H9 (cell line): ENCODE data around the gene ZFP92. TPM values are rescaled to one million over a fixed set of nuclear protein-coding genes. Genes with fewer than 3 reads are reported as not detected.

Experiments
- DNase-seq: peaks from one replicate; pipeline ENCODE4 v3.0.0-alpha.2; 2017
- H2AFZ ChIP-seq: one replicate; pipeline ENCODE4 v1.6.1; 2013; ENCODE audit warnings: mild to moderate bottlenecking, low read length, control low read depth, moderate library complexity
- H2AK5ac ChIP-seq: 2 replicates; pipeline ENCODE4 v1.6.1; 2013; ENCODE audit warnings: low read length, control low read depth, mixed read lengths; ENCODE audit not compliant: insufficient read length
- H2BK120ac ChIP-seq: one replicate; pipeline ENCODE4 v1.6.1; 2013; ENCODE audit warnings: low read depth, mild to moderate bottlenecking, low read length, control low read depth, inconsistent platforms; ENCODE audit not compliant: poor library complexity, severe bottlenecking
- H2BK12ac ChIP-seq: 2 replicates; pipeline ENCODE4 v1.6.1; 2013; ENCODE audit warnings: low read length, control low read depth, mixed read lengths, low read depth; ENCODE audit not compliant: insufficient read length
- H2BK15ac ChIP-seq: 2 replicates; pipeline ENCODE4 v1.6.1; 2013; ENCODE audit warnings: low read depth, low read length, control low read depth
- H2BK20ac ChIP-seq: one replicate; pipeline ENCODE4 v1.6.1; 2013; ENCODE audit warnings: low read depth, mild to moderate bottlenecking, low read length, control low read depth, inconsistent platforms; ENCODE audit not compliant: poor library complexity, severe bottlenecking
- H2BK5ac ChIP-seq: 2 replicates; pipeline ENCODE4 v1.6.1; 2013; ENCODE audit warnings: low read length, control low read depth, mixed read lengths; ENCODE audit not compliant: insufficient read length
- H3K14ac ChIP-seq: 2 replicates; pipeline ENCODE4 v1.6.1; 2013; ENCODE audit warnings: low read length, control low read depth; ENCODE audit not compliant: insufficient read depth
- H3K18ac ChIP-seq: 2 replicates; pipeline ENCODE4 v1.6.1; 2013; ENCODE audit warnings: low read depth, mild to moderate bottlenecking, mixed read lengths, low read length, control low read depth; ENCODE audit not compliant: insufficient read length
- H3K23ac ChIP-seq: 2 replicates; pipeline ENCODE4 v1.6.1; 2013; ENCODE audit warnings: low read length, control low read depth, mixed read lengths, low read depth; ENCODE audit not compliant: insufficient read length
- H3K23me2 ChIP-seq: 2 replicates; pipeline ENCODE4 v1.6.1; 2013; ENCODE audit warnings: low read depth, mild to moderate bottlenecking, mixed read lengths, low read length, control low read depth; ENCODE audit not compliant: insufficient read length, poor library complexity, severe bottlenecking
- H3K27ac ChIP-seq: 2 replicates; pipeline ENCODE4 v1.5.1; 2013; ENCODE audit warnings: low read length, control low read depth, mixed read lengths, low read depth; ENCODE audit not compliant: insufficient read length
- H3K27me3 ChIP-seq: 2 replicates; pipeline ENCODE4 v1.6.1; 2013; ENCODE audit warnings: low read length, control low read depth, inconsistent platforms; ENCODE audit not compliant: insufficient read depth
- H3K4ac ChIP-seq: 2 replicates; pipeline ENCODE4 v1.6.1; 2013; ENCODE audit warnings: low read depth, mild to moderate bottlenecking, control low read depth, inconsistent platforms, low read length, moderate library complexity
- H3K4me1 ChIP-seq: 2 replicates; pipeline ENCODE4 v1.6.1; 2013; ENCODE audit warnings: low read length, control low read depth, inconsistent platforms; ENCODE audit not compliant: insufficient read depth
- H3K4me2 ChIP-seq: 2 replicates; pipeline ENCODE4 v1.6.1; 2013; ENCODE audit warnings: low read length, control low read depth, mixed read lengths; ENCODE audit not compliant: insufficient read length, insufficient read depth
- H3K56ac ChIP-seq: 2 replicates; pipeline ENCODE4 v1.6.1; 2013; ENCODE audit warnings: low read depth, mild to moderate bottlenecking, mixed read lengths, low read length, control low read depth; ENCODE audit not compliant: insufficient read length
- H3K79me1 ChIP-seq: 2 replicates; pipeline ENCODE4 v1.6.1; 2013; ENCODE audit warnings: low read depth, mild to moderate bottlenecking, moderate library complexity, low read length, control low read depth, inconsistent platforms; ENCODE audit not compliant: insufficient read depth, poor library complexity, severe bottlenecking
- H3K79me2 ChIP-seq: 2 replicates; pipeline ENCODE4 v1.6.1; 2013; ENCODE audit warnings: low read length, control low read depth, inconsistent platforms; ENCODE audit not compliant: insufficient read depth
- H3K9ac ChIP-seq: 2 replicates; pipeline ENCODE4 v1.6.1; 2013; ENCODE audit warnings: low read length, control low read depth, mixed read lengths; ENCODE audit not compliant: insufficient read length; ENCODE audit errors: extremely low read depth
- H3K9me3 ChIP-seq: one replicate; pipeline ENCODE4 v1.6.1; 2013; ENCODE audit warnings: low read depth, low read length, inconsistent platforms; ENCODE audit not compliant: control insufficient read depth
- H3T11ph ChIP-seq: one replicate; pipeline ENCODE4 v1.6.1; 2013; ENCODE audit warnings: mild to moderate bottlenecking, low read length, control low read depth, inconsistent platforms
- H4K20me1 ChIP-seq: one replicate; pipeline ENCODE4 v1.6.1; 2013; ENCODE audit not compliant: control insufficient read depth, insufficient read length, insufficient read depth
- H4K5ac ChIP-seq: 2 replicates; pipeline ENCODE4 v1.6.1; 2013; ENCODE audit warnings: low read depth, mild to moderate bottlenecking, mixed read lengths, low read length, control low read depth; ENCODE audit not compliant: insufficient read length
- H4K8ac ChIP-seq: replicated peaks from 2 replicates; pipeline ENCODE4 v1.6.1; 2013; ENCODE audit warnings: low read length, control low read depth, mixed read lengths, low read depth; ENCODE audit not compliant: insufficient read length
- H4K91ac ChIP-seq: 2 replicates; pipeline ENCODE4 v1.6.1; 2013; ENCODE audit warnings: low read depth, mild to moderate bottlenecking, moderate library complexity, mixed read lengths, low read length, control low read depth; ENCODE audit not compliant: insufficient read length
- H3K27ac Mint-ChIP-seq, 3 experiments: 2 replicates in 2 of 3; 3 replicates in 1 of 3; pipeline ENCODE4 v1.8.0; 2020 to 2021; ENCODE audit warnings: mixed read lengths in 3 of 3, mild to moderate bottlenecking in 1 of 3, moderate library complexity in 1 of 3
- H3K27me3 Mint-ChIP-seq: 2 replicates; pipeline ENCODE4 v1.8.0; 2021; ENCODE audit warnings: low read depth, mild to moderate bottlenecking, moderate library complexity, mixed read lengths
- H3K36me3 Mint-ChIP-seq, 3 experiments: 2 replicates in 2 of 3; 3 replicates in 1 of 3; pipeline ENCODE4 v1.8.0; 2020 to 2021; ENCODE audit warnings: low read depth in 3 of 3, mixed read lengths in 3 of 3; ENCODE audit not compliant: insufficient read depth in 1 of 3
- H3K4me1 Mint-ChIP-seq, 2 experiments: 2 replicates each; pipeline ENCODE4 v1.8.0; 2020; ENCODE audit warnings: mixed read lengths in 2 of 2
- H3K4me3 Mint-ChIP-seq, 2 experiments: 2 replicates in 1 of 2; 3 replicates in 1 of 2; pipeline ENCODE4 v1.8.0; 2020 to 2021; ENCODE audit warnings: mild to moderate bottlenecking in 2 of 2, mixed read lengths in 2 of 2, moderate library complexity in 1 of 2
- H3K9me3 Mint-ChIP-seq, 2 experiments: 2 replicates in 1 of 2; 3 replicates in 1 of 2; pipeline ENCODE4 v1.8.0; 2020; ENCODE audit warnings: mild to moderate bottlenecking in 2 of 2, mixed read lengths in 2 of 2, moderate library complexity in 1 of 2
- CTCF ChIP-seq: fragments of 200-600 bp; sonication (generic); conservative IDR thresholded peaks from 3 replicates; pipeline ENCODE4 v1.8.0; 2021; ENCODE audit warnings: antibody characterized with exemption, mild to moderate bottlenecking
- WGBS: extraction: QIAGEN DNeasy Blood & Tissue Kit; methylation state at CpG from one replicate; pipeline ENCODE4 v1.1.7; 2013; ENCODE audit warnings: missing lambda C conversion rate, low lambda C conversion rate, mixed read lengths; ENCODE audit not compliant: insufficient read length; ENCODE audit errors: extremely low coverage; 5-methylcytosine and 5-hydroxymethylcytosine counted together
- total RNA-seq: library from RNA; stranded (reverse); gene quantifications from 2 replicates; pipeline ENCODE4 v1.2.1, GENCODE V29; 2021

Gene ZFP92
- total RNA-seq, 1 experiment from 2014 or later: 0.68 TPM

GRCh38 chrX:153397256-153397960, 13.9 kb upstream of the ZFP92 start:
- no peak overlapping the region for H2BK12ac ChIP-seq
- H3K36me3 Mint-ChIP-seq: peaks cover 7 to 10% (median 10%) of the 10 kb centered on the region in 3 experiments
- no peaks in the 10 kb centered on the region for H3K79me1 ChIP-seq
- H3K23me2 ChIP-seq: no peaks in the 10 kb centered on the region
- no peak overlapping the region for H3K4me2 ChIP-seq
- no peaks in the 10 kb centered on the region for H3K27me3 ChIP-seq
- WGBS: no CpG with 5 or more reads among the region's 27 CpGs
- H3K23ac ChIP-seq: no peak overlapping the region
- H3K14ac ChIP-seq: no peak overlapping the region
- no peak overlapping the region for H3K27ac Mint-ChIP-seq
- H4K8ac ChIP-seq: no peak overlapping the region
- H4K5ac ChIP-seq: no peak overlapping the region
- TF ChIP-seq CTCF: no peak
- H2BK5ac ChIP-seq: no peak overlapping the region
- H3K18ac ChIP-seq: no peak overlapping the region
- peaks cover 70% of the 10 kb centered on the region in 2 experiments for H3K9me3 Mint-ChIP-seq
- H3K4me1 ChIP-seq: no peaks in the 10 kb centered on the region
- no peak overlapping the region for H4K91ac ChIP-seq
- H3K9me3 ChIP-seq: peaks cover 18% of the 10 kb centered on the region
- H3K27ac ChIP-seq: no peak overlapping the region
- H2BK20ac ChIP-seq: no peak overlapping the region
- H3K4me1 Mint-ChIP-seq: peaks cover 0 to 6% of the 10 kb centered on the region in 2 experiments; a peak in 1 of 4 replicates
- no peak overlapping the region for H2AK5ac ChIP-seq
- no peak overlapping the region for H2AFZ ChIP-seq
- no peak overlapping the region for H3K4me3 Mint-ChIP-seq
- H2BK15ac ChIP-seq: no peak overlapping the region
- no peaks in the 10 kb centered on the region for H3K79me2 ChIP-seq
- DNase-seq: no peak
- no peak overlapping the region for H2BK120ac ChIP-seq
- no peaks in the 10 kb centered on the region for H4K20me1 ChIP-seq
- H3T11ph ChIP-seq: no peak overlapping the region
- no peak overlapping the region for H3K4ac ChIP-seq
- H3K9ac ChIP-seq: no peak overlapping the region
- H3K27me3 Mint-ChIP-seq: peaks cover 19% of the 10 kb centered on the region
- H3K56ac ChIP-seq: no peak overlapping the region
